Activated CD4-positive, alpha-beta T cell treated with anti-CD3 and anti-CD28 coated beads, Interleukin-10, Interleukin-2, amounts not matched to agents 100 ng/mL and 50 ng/mL, durations not matched to agents 16 hours and 8 hours (primary cell): ENCODE measurements around the gene SSB.
"Not testable (repeated sequence)": the region's sequence is repeated elsewhere in the genome, so short reads cannot be mapped to it uniquely, and the experiment has no call there.

Experiments
- DNase-seq: peaks from one replicate; pipeline ENCODE4 v3.0.0-alpha.2; 2020

SSB gene

GRCh38 chr2:169839954-169840746 is 41.5 kb downstream of the SSB start:
- no peak for DNase-seq

- no peak for DNase-seq
These were observed 42.1 kb downstream of the SSB start for GRCh38 chr2:169840747-169841142.

GRCh38 chr2:169841625-169842024 is 43.0 kb downstream of the SSB start:
- not testable (repeated sequence) for DNase-seq

- DNase-seq, result no peak
These were observed 46.3 kb downstream of the SSB start for GRCh38 chr2:169845016-169845415.

GRCh38 chr2:169848959-169849693 is 50.5 kb downstream of the SSB start:
- not testable (repeated sequence) for DNase-seq

- DNase-seq, result no peak
These were observed 51.0 kb downstream of the SSB start for GRCh38 chr2:169849710-169850109.

GRCh38 chr2:169853041-169853668 is 54.5 kb downstream of the SSB start:
- no peak for DNase-seq

- DNase-seq, result not testable (repeated sequence)
These were observed 56.9 kb downstream of the SSB start for GRCh38 chr2:169855281-169856258.

- no peak for DNase-seq
These were observed 60.8 kb downstream of the SSB start for GRCh38 chr2:169859423-169859822.

- DNase-seq, result no peak
These were observed 61.5 kb downstream of the SSB start for GRCh38 chr2:169860149-169860548.
